Muscle of leg (tissue), 16 donors: ENCODE results near the gene ATPAF2. TPM values are rescaled to one million over a fixed set of nuclear protein-coding genes. Genes with fewer than 3 reads are reported as not detected.

ENCODE experiments used
- DNase-seq: peaks from one replicate; pipeline ENCODE4 v3.0.0; 2013
- H3K27ac ChIP-seq: one replicate; pipeline ENCODE4 v1.5.1; 2013; ENCODE audit warnings: mild to moderate bottlenecking, low read length, control low read depth
- H3K27me3 ChIP-seq: one replicate; pipeline ENCODE4 v1.6.1; 2013; ENCODE audit warnings: low read length; ENCODE audit not compliant: control insufficient read depth, insufficient read depth
- H3K36me3 ChIP-seq: one replicate; pipeline ENCODE4 v1.6.1; 2013; ENCODE audit warnings: low read length; ENCODE audit not compliant: control insufficient read depth, insufficient read depth
- H3K4me1 ChIP-seq: one replicate; pipeline ENCODE4 v1.6.1; 2013; ENCODE audit warnings: low read length; ENCODE audit not compliant: control insufficient read depth, insufficient read depth
- H3K4me3 ChIP-seq: one replicate; pipeline ENCODE4 v1.5.1; 2013; ENCODE audit warnings: low read length, control low read depth
- H3K9me3 ChIP-seq: replicated peaks from 2 replicates; pipeline ENCODE4 v1.6.1; 2013; ENCODE audit warnings: low read depth, low read length; ENCODE audit not compliant: control insufficient read depth
- WGBS: methylation state at CpG from one replicate; pipeline ENCODE4 v1.1.5; 2013; ENCODE audit warnings: missing lambda C conversion rate; ENCODE audit not compliant: insufficient coverage; 5-methylcytosine and 5-hydroxymethylcytosine counted together
- long read RNA-seq, 11 donors: transcript quantifications; one replicate each; lab custom pipeline, GENCODE V29; 2026
- polyA plus RNA-seq, 8 donors: library from polyadenylated mRNA; unstranded; fragments of 120-200 nt; gene quantifications; one replicate each; pipeline versions ENCODE4 v1.2.1 to v1.2.3, GENCODE V29; 2013; ENCODE audit warnings: inconsistent platforms in 1 of 8, low replicate concordance in 1 of 8; ENCODE audit not compliant: insufficient read length in 8 of 8, insufficient read depth in 1 of 8
- total RNA-seq: library from RNA; stranded (reverse); fragments of 120-200 nt; gene quantifications from one replicate; pipeline ENCODE4 v1.2.4, GENCODE V29; 2013

Gene ATPAF2
- 16.8 TPM for total RNA-seq
- polyA plus RNA-seq, result 10 to 100 TPM; 14.1 to 21.7 (median 16.1) TPM
- long read RNA-seq, donor 1, partial matches to known transcripts, result 0 of 1 reads
- long read RNA-seq, donor 1, other reads (novel, unspliced or antisense), result 0 of 1 reads
- long read RNA-seq, donor 2, partial matches to known transcripts, result 0 of 1 reads
- long read RNA-seq, donor 2, other reads (novel, unspliced or antisense), result 0 of 1 reads
- long read RNA-seq, donor 3, partial matches to known transcripts, result 0 of 5 reads
- long read RNA-seq, donor 3, other reads (novel, unspliced or antisense), result 0 of 5 reads
- long read RNA-seq, donor 4, partial matches to known transcripts, result 0 of 8 reads
- long read RNA-seq, donor 4, other reads (novel, unspliced or antisense), result 5 of 8 reads
- long read RNA-seq, donor 5, transcript ATPAF2-206 (8 exons, 1,564 nt), result major isoform, 8 of 8 reads
- long read RNA-seq, donor 5, partial matches to known transcripts, result 0 of 8 reads
- long read RNA-seq, donor 5, other reads (novel, unspliced or antisense), result 0 of 8 reads
- long read RNA-seq, donor 6, transcript ATPAF2-206 (8 exons, 1,564 nt), result major isoform, 8 of 11 reads
- long read RNA-seq, donor 6, partial matches to known transcripts, result 0 of 11 reads
- long read RNA-seq, donor 6, other reads (novel, unspliced or antisense), result 0 of 11 reads
- long read RNA-seq, donor 7, partial matches to known transcripts, result 0 of 4 reads
- long read RNA-seq, donor 7, other reads (novel, unspliced or antisense), result 0 of 4 reads
- long read RNA-seq, donor 8, result 0 reads
- long read RNA-seq, donor 9, transcript ATPAF2-206 (8 exons, 1,564 nt), result major isoform, 6 of 11 reads
- long read RNA-seq, donor 9, partial matches to known transcripts, result 5 of 11 reads
- long read RNA-seq, donor 9, other reads (novel, unspliced or antisense), result 0 of 11 reads
- long read RNA-seq, donor 10, partial matches to known transcripts, result 0 of 2 reads
- long read RNA-seq, donor 10, other reads (novel, unspliced or antisense), result 0 of 2 reads
- long read RNA-seq, donor 11, partial matches to known transcripts, result 0 of 5 reads
- long read RNA-seq, donor 11, other reads (novel, unspliced or antisense), result 0 of 5 reads

DNA sequence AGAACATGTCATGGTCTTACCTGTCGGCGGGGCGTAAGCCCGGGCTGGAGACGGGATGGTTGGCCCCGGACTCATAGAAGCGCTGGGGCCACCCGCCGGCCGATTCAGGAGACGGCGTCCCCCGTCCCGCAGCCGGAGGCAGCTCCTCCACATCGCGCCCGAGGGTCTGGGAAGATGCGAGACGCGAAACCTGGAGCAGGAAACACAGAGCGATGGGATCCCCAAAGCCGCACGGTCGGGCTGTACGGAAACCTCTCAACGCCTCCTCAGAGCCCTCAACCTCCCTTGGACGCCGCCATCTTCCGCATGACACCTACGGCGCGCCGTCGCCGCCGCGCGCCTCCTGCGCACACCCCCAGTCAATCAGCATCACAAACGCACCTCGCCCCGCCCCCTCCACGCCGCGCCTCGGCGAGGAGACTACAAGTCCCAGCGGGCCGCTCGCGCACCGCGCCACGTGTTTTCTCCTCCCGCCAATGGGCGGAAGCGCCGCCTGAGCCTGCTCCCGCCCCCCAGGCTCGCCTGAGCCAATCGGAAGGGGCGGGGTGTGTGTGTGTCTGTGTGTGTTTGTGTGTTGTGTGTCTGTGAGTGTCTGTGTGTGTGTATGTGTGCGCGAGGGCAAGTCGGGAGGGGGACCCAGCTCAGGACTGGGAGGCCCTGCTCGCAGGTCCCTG is at the start of gene ATPAF2, which contains the start of gene GID4:
ATPAF2 (minus strand) TSS at position 308 of the 674 bp plus-strand sequence; CDS start at position 153, 155 bp downstream.
GID4 (plus strand) TSS at position 548 of the 674 bp plus-strand sequence; CDS start at position 605, 57 bp downstream.
- 0% methylated on average over 49 of the region's 67 CpGs for WGBS
- peak; percentile 100 for DNase-seq
- Histone ChIP-seq H3K4me1 (peaks cover 23% of the 10 kb centered on the region), H3K27me3 (no peaks in the 10 kb centered on the region), H3K36me3 (peaks cover 3% of the 10 kb centered on the region), H3K27ac (peak within 1 kb of the TSS; percentile 85), H3K4me3 (peak within 1 kb of the TSS; percentile 97), H3K9me3 (no peaks in the 10 kb centered on the region)

DNA sequence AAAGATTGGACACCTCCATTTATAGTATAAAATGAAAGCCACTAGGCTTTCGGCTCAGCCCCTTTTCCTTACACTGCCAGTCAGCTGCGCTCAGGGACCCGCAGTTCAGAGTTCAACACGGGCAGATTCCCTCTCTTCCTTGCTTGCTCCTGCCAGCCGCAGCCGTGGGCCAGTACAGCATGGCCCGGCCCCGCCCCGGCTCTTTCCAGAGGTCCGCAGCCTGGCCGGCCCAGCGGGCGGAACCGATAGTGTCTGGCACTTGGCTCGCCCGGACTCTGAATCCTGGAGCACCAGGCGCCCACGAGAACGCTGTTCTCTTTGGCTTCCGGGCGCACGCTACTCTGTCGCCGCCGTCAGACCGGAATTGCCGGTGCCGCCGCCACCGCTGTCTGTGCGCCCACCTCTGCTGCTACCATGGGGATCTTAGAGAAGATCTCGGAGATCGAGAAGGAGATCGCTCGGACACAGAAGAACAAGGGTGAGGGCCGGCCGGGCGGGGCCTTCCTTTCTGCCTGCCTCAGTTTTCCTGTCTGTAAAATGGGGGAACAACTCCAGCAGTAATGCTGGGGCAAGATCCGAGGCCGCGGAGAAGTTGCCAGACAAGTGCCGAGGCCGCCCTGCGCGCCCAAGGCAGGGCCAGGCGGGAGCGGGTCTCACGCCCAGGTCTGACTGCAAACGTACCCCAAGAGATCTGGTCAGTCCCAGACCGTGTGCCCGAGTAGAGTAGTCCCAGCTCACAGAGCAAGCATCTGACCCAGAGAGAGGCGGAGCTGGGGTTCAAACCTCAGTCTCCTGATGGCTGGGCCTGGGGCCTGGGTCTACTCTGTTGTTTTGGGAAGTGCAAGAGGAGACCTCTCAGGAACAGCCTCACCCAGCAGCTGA is 48.9 kb upstream of the ATPAF2 start, which contains the start of gene DRG2:
DRG2 (plus strand) TSS at position 339 of the 882 bp plus-strand sequence; CDS start at position 415, 76 bp downstream.
- Histone ChIP-seq H3K9me3 (no peaks in the 10 kb centered on the region), H3K27me3 (no peaks in the 10 kb centered on the region), H3K27ac (peak within 1 kb of the TSS; percentile 86), H3K4me3 (peak within 1 kb of the TSS; percentile 94), H3K36me3 (peaks cover 12% of the 10 kb centered on the region), H3K4me1 (peaks cover 9% of the 10 kb centered on the region)
- 2% methylated on average over 52 of the region's 52 CpGs for WGBS
- DNase-seq, result peak; percentile 97

DNA sequence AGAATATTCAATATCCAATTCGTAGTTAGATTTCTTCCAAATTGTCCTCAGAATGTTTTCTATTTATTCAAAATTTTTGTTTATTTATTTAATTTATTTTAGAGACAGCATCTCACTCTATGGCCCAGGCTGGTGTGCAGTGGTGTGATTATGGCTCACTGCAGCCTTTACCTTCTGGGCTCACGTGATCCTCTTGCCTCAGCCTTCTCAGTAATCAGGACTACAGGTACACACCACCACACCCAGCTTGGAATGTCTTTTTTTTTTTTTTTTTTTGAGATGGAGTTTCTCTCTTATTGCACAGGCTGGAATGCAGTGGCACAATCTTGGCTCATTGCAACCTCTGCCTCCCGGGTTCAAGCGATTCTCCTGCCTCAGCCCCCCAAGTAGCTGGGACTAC is 45.3 kb upstream of the ATPAF2 start:
- no CpG with 5 or more reads among the region's 4 CpGs for WGBS
- H3K27me3 ChIP-seq, result no peaks in the 10 kb centered on the region
- no peak for DNase-seq
- no peaks in the 10 kb centered on the region for H3K9me3 ChIP-seq
- no peak overlapping the region for H3K27ac ChIP-seq
- no peaks in the 10 kb centered on the region for H3K36me3 ChIP-seq
- H3K4me1 ChIP-seq, result peaks cover 9% of the 10 kb centered on the region
- H3K4me3 ChIP-seq, result no peak overlapping the region

DNA sequence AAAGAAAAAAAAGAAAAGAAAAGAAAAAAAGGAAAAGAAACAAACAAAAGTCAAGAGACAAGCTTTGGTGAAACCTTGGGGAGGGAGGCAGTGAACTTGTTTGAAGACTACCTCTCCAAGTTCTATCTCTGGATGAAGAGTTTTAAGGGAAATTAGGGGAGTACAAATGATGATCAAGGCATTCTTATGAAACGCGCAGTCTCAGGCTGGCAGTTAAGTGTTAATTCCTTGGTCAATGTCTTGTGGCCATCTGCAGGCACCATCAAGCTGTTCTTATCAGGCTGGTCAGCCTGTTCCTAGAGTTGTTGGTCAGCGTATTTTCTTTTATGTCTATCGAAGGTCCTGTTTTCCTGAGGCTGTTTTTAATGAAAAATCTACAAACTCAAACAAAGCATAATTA is 40.6 kb upstream of the ATPAF2 start:
- no peak overlapping the region for H3K4me3 ChIP-seq
- H3K4me1 ChIP-seq, result peaks cover 2% of the 10 kb centered on the region
- H3K27me3 ChIP-seq, result peaks cover 3% of the 10 kb centered on the region
- no peak overlapping the region for H3K27ac ChIP-seq
- H3K9me3 ChIP-seq, result no peaks in the 10 kb centered on the region
- WGBS, result 83% methylated on average over 2 of the region's 4 CpGs
- H3K36me3 ChIP-seq, result no peaks in the 10 kb centered on the region
- no peak for DNase-seq

DNA sequence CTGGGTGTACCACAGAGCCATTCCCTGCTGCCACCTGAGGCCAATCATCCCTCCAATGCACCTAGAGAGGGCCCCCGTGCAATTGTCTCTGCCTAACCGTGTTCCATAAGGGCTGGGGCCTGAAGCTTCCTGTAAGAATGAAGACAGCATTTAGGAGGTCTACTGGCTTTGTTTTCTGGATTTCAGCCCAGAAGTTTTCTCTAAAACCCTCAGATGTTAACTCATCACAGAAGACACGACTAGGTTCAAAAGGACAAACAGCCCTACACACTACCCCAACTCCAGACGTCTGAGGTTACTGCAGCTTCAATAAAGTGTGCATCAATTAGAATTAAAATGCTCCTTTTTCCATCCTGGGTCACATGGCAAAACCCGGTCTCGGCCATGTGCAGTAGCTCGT is 38.0 kb upstream of the ATPAF2 start:
- peak; percentile 72 for DNase-seq
- H3K9me3 ChIP-seq, result no peaks in the 10 kb centered on the region
- peaks cover 3% of the 10 kb centered on the region for H3K27me3 ChIP-seq
- H3K27ac ChIP-seq, result no peak overlapping the region
- WGBS, result 10% methylated on average over 5 of the region's 7 CpGs
- H3K4me1 ChIP-seq, result peaks cover 2% of the 10 kb centered on the region
- no peak overlapping the region for H3K4me3 ChIP-seq
- H3K36me3 ChIP-seq, result no peaks in the 10 kb centered on the region

DNA sequence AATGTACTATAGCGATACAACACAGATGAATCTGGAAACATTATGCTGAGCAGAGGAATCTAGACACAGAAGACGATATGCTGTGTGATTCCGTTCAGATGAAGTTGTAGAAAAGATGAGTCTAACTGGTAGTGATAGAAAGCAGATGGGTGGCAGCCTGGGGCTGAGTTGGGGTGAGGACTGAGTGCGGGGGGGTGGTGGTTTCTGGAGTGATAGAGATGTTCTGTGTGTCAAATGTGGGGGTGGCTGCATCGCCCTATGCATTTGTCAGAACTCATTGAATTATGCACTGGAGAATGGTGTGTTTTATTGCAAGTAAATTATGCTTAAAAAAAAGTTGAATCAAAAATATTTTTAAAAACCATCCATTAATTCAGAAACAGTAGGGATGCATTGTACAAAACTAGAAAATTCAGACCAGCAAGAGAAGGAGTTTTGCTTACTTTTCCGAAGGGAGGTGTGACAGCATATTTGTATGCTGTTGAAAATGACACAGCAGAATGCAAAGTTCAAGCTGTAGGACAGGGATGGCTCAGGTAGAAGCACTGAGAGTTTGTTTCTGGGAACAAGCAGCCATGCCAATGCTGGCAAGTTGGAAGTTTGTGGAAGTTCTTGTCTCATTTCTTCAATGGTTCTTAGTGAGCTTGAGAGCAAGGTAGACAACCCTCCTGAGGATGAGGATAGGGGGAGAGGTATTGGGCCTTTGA is 35.8 kb upstream of the ATPAF2 start:
- Histone ChIP-seq H3K4me3 (no peak overlapping the region), H3K36me3 (no peaks in the 10 kb centered on the region), H3K27me3 (peaks cover 6% of the 10 kb centered on the region), H3K4me1 (peaks cover 6% of the 10 kb centered on the region), H3K9me3 (no peaks in the 10 kb centered on the region), H3K27ac (no peak overlapping the region)
- WGBS, result 73% methylated on average over 5 of the region's 6 CpGs
- DNase-seq, result no peak

DNA sequence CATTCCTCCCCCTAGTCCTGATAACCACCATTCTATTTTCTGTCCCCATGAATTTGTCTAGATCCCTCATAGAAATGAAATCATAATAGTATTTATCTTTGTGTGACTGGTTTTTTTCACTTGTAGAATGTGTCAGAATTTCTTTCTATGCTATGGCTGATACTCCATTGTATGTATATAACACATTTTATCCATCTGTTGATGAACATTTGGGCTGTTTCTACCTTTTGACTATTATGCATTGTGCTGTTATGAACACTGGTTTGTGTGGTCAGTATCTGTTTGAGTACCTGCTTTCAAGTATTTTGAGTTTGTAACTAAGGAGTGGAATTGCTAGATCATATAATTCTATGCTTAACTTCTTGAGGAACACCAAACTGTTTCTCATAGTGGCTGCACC is 32.8 kb upstream of the ATPAF2 start:
- Histone ChIP-seq H3K4me3 (no peak overlapping the region), H3K27me3 (peaks cover 2% of the 10 kb centered on the region), H3K27ac (no peak overlapping the region), H3K36me3 (peaks cover 5% of the 10 kb centered on the region), H3K9me3 (no peaks in the 10 kb centered on the region), H3K4me1 (peaks cover 5% of the 10 kb centered on the region)
- DNase-seq, result no peak

DNA sequence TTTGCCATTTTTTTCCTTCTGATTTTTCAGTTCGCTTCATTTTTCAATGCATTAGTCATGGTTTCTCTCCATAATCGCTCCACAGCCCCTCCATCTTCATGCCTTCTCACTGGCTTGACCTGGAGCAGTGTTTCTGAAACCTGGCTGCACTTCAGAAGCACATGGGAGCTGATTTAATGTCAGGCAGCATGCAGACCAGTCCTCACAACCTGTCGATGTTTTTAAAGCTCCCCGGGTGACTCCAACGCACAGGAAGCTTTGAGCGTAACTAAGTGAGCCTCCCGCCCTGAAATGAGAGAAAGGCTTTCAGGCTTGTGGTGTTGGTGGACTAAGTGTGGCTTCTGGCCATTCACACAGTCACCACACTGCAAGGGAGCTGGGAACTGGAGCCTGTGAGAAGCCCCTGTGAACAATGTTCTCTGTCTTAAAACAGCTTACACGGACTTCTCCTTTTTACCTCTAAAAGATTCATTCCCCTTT is 31.9 kb upstream of the ATPAF2 start:
- H3K27me3 ChIP-seq, result peaks cover 2% of the 10 kb centered on the region
- H3K27ac ChIP-seq, result no peak overlapping the region
- H3K4me3 ChIP-seq, result peak overlapping the region; percentile 10
- peak; percentile 49 for DNase-seq
- H3K4me1 ChIP-seq, result peaks cover 4% of the 10 kb centered on the region
- H3K9me3 ChIP-seq, result no peaks in the 10 kb centered on the region
- H3K36me3 ChIP-seq, result peaks cover 5% of the 10 kb centered on the region
- 4% methylated on average over 4 of the region's 8 CpGs for WGBS
